WTC11 (cell line): ENCODE results near the gene CNGA1. TPM values are rescaled to one million over a fixed set of nuclear protein-coding genes. Genes with fewer than 3 reads are reported as not detected.

Experiments
- ATAC-seq: fragments of 200-7000 bp; cut with Tn5 transposase; 2 replicates; pipeline ENCODE4 v1.10.0; 2021; ENCODE audit warnings: mild to moderate bottlenecking, moderate library complexity
- CTCF ChIA-PET: fragments of 300-600 bp; sonication (Branson Sonifier 250); formaldehyde crosslinking; loops from one replicate; lab custom pipeline; 2021; ENCODE audit warnings: antibody characterized with exemption; lab: Charles Lee
- POLR2A ChIA-PET: fragments of 350-600 bp; sonication (Branson Sonifier 250); formaldehyde crosslinking; loops from one replicate; lab custom pipeline; 2021; ENCODE audit warnings: antibody characterized with exemption; lab: Charles Lee
- DNase-seq: peaks from one replicate; pipeline ENCODE4 v3.0.0; 2021; ENCODE audit warnings: low spot score
- H3K27ac Mint-ChIP-seq: 2 replicates; pipeline ENCODE4 v1.8.0; 2021; ENCODE audit warnings: mixed read lengths
- H3K27me3 Mint-ChIP-seq: 2 replicates; pipeline ENCODE4 v1.8.0; 2021; ENCODE audit warnings: low read depth, mild to moderate bottlenecking, moderate library complexity, mixed read lengths
- H3K36me3 Mint-ChIP-seq: 2 replicates; pipeline ENCODE4 v1.8.0; 2021; ENCODE audit warnings: mixed read lengths
- H3K4me1 Mint-ChIP-seq: 2 replicates; pipeline ENCODE4 v1.8.0; 2022; ENCODE audit warnings: mixed read lengths
- H3K4me3 Mint-ChIP-seq: 2 replicates; pipeline ENCODE4 v1.8.0; 2021; ENCODE audit warnings: mild to moderate bottlenecking, moderate library complexity, mixed read lengths
- H3K9me3 Mint-ChIP-seq: 2 replicates; pipeline ENCODE4 v1.8.0; 2021; ENCODE audit warnings: mixed read lengths
- EMX1 ChIP-seq: fragments of 250-450 bp; sonication (Bioruptor Pico); IDR thresholded peaks from 2 replicates; pipeline ENCODE4 v1.8.0; 2021; ENCODE audit warnings: mild to moderate bottlenecking
- SMAD4 ChIP-seq: sonication (generic); formaldehyde crosslinking; IDR thresholded peaks from 2 replicates; pipeline ENCODE4 v1.8.0; 2022; ENCODE audit warnings: mild to moderate bottlenecking, missing genetic modification reagents
- SP1 ChIP-seq: sonication (generic); formaldehyde crosslinking; conservative IDR thresholded peaks from 2 replicates; pipeline ENCODE4 v1.8.1; 2022; ENCODE audit warnings: missing genetic modification reagents
- ZBTB21 ChIP-seq: sonication (generic); formaldehyde crosslinking; IDR thresholded peaks from 2 replicates; pipeline ENCODE4 v1.8.1; 2023; ENCODE audit warnings: mild to moderate bottlenecking, missing genetic modification reagents, borderline replicate concordance
- ZNF232 ChIP-seq: sonication (generic); formaldehyde crosslinking; IDR thresholded peaks from 2 replicates; pipeline ENCODE4 v1.8.0; 2022; ENCODE audit warnings: mild to moderate bottlenecking, missing genetic modification reagents
- ZNF317 ChIP-seq: sonication (generic); formaldehyde crosslinking; IDR thresholded peaks from 2 replicates; pipeline ENCODE4 v1.8.1; 2023; ENCODE audit warnings: low read depth, mild to moderate bottlenecking, moderate library complexity, missing genetic modification reagents, borderline replicate concordance
- total RNA-seq: library from RNA; stranded (reverse); gene quantifications from 3 replicates; pipeline ENCODE4 v1.2.3, GENCODE V29; 2021
- TF ChIP-seq, protein P1 (sequence below): sonication (generic); formaldehyde crosslinking; IDR thresholded peaks from 2 replicates; pipeline ENCODE4 v1.8.0; 2022; ENCODE audit warnings: missing genetic modification reagents
- TF ChIP-seq, protein P2 (sequence below): sonication (generic); formaldehyde crosslinking; IDR thresholded peaks from 2 replicates; pipeline ENCODE4 v1.8.1; 2023; ENCODE audit warnings: mild to moderate bottlenecking, missing genetic modification reagents, borderline replicate concordance
- TF ChIP-seq, protein P3 (sequence below): sonication (generic); formaldehyde crosslinking; IDR thresholded peaks from 2 replicates; pipeline ENCODE4 v1.8.1; 2023; ENCODE audit warnings: mild to moderate bottlenecking, missing genetic modification reagents
- TF ChIP-seq, protein P4 (sequence below): fragments of 250-450 bp; sonication (Bioruptor Pico); IDR thresholded peaks from 2 replicates; pipeline ENCODE4 v2.1.2; 2022; ENCODE audit warnings: mild to moderate bottlenecking, moderate library complexity
- TF ChIP-seq, protein P5 (sequence below): sonication (generic); formaldehyde crosslinking; IDR thresholded peaks from 2 replicates; pipeline ENCODE4 v1.8.1; 2023; ENCODE audit warnings: mild to moderate bottlenecking, missing genetic modification reagents, moderate library complexity

The CNGA1 gene
- total RNA-seq, 1 experiment from 2014 or later, result 1.1 TPM

DNA sequence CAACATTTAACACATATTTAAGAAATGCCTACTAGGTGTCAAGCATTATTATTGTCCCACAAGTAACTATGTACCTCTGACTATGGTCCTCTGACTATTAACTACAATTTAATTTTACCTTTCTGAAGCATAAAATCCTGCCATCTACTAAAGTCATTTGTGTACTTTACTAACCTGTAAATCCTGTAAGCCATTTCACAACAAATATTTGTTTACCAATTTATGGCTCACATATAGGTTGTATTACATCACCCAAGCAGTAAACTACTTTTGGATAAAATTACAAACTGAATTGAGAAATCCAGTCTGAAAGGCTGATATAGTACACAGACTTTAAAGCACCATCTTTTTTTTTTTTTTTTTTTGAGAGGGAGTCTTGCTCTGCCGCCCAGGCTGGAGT is 43.8 kb downstream of the CNGA1 start:
- DNase-seq (no peak), ATAC-seq (no peak)
- POLR2A ChIA-PET, result interaction anchor here (0.7 kb wide), 2 partner anchors 14 to 46 kb away, joined by 3 to 5 read pairs; no protein-coding TSS in a partner anchor
- H3K27ac Mint-ChIP-seq, result no peak overlapping the region
- no peak overlapping the region for H3K4me3 Mint-ChIP-seq
- CTCF ChIA-PET, result interaction anchor here (0.7 kb wide), 1 partner anchor 29 kb away, joined by 4 read pairs; no protein-coding TSS in a partner anchor
- H3K27me3 Mint-ChIP-seq, result no peaks in the 10 kb centered on the region
- no peaks in the 10 kb centered on the region for H3K36me3 Mint-ChIP-seq
- no peaks in the 10 kb centered on the region for H3K4me1 Mint-ChIP-seq
- TF ChIP-seq ZBTB21 (CRISPR knock-in tag), result no peak
- TF ChIP-seq EMX1 (CRISPR knock-in tag), result no peak
- TF ChIP-seq SMAD4, result no peak
- no peaks in the 10 kb centered on the region for H3K9me3 Mint-ChIP-seq

DNA sequence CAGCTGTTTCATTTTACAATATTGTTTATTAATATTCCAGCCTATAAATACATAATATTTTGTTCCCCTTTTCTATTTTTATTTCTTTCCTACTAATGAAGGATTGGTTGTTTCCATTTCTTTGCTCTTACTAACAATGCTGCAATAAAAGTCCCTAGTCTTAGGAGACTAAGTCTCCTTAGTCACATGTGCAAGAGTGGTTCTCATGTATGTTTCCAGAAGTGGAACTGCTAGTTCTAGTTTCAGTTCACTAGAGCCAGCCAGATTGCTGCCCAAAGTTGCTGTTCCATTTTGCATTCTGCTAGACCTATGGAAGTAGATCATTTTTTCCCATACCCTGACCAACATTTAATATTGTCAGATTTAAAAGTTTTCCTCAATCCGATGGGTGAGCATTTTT is 44.3 kb downstream of the CNGA1 start:
- CTCF ChIA-PET, result no interaction called here
- H3K9me3 Mint-ChIP-seq, result peaks cover 2% of the 10 kb centered on the region
- no peak overlapping the region for H3K27ac Mint-ChIP-seq
- no peak overlapping the region for H3K4me3 Mint-ChIP-seq
- TF ChIP-seq ZNF232 (CRISPR knock-in tag) (no peak), ZNF317 (CRISPR knock-in tag) (no peak), SP1 (CRISPR knock-in tag) (no peak)
- TF ChIP-seq, protein P1, sequence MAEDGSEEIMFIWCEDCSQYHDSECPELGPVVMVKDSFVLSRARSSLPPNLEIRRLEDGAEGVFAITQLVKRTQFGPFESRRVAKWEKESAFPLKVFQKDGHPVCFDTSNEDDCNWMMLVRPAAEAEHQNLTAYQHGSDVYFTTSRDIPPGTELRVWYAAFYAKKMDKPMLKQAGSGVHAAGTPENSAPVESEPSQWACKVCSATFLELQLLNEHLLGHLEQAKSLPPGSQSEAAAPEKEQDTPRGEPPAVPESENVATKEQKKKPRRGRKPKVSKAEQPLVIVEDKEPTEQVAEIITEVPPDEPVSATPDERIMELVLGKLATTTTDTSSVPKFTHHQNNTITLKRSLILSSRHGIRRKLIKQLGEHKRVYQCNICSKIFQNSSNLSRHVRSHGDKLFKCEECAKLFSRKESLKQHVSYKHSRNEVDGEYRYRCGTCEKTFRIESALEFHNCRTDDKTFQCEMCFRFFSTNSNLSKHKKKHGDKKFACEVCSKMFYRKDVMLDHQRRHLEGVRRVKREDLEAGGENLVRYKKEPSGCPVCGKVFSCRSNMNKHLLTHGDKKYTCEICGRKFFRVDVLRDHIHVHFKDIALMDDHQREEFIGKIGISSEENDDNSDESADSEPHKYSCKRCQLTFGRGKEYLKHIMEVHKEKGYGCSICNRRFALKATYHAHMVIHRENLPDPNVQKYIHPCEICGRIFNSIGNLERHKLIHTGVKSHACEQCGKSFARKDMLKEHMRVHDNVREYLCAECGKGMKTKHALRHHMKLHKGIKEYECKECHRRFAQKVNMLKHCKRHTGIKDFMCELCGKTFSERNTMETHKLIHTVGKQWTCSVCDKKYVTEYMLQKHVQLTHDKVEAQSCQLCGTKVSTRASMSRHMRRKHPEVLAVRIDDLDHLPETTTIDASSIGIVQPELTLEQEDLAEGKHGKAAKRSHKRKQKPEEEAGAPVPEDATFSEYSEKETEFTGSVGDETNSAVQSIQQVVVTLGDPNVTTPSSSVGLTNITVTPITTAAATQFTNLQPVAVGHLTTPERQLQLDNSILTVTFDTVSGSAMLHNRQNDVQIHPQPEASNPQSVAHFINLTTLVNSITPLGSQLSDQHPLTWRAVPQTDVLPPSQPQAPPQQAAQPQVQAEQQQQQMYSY (CRISPR knock-in tag), result no peak
- TF ChIP-seq, protein P2, sequence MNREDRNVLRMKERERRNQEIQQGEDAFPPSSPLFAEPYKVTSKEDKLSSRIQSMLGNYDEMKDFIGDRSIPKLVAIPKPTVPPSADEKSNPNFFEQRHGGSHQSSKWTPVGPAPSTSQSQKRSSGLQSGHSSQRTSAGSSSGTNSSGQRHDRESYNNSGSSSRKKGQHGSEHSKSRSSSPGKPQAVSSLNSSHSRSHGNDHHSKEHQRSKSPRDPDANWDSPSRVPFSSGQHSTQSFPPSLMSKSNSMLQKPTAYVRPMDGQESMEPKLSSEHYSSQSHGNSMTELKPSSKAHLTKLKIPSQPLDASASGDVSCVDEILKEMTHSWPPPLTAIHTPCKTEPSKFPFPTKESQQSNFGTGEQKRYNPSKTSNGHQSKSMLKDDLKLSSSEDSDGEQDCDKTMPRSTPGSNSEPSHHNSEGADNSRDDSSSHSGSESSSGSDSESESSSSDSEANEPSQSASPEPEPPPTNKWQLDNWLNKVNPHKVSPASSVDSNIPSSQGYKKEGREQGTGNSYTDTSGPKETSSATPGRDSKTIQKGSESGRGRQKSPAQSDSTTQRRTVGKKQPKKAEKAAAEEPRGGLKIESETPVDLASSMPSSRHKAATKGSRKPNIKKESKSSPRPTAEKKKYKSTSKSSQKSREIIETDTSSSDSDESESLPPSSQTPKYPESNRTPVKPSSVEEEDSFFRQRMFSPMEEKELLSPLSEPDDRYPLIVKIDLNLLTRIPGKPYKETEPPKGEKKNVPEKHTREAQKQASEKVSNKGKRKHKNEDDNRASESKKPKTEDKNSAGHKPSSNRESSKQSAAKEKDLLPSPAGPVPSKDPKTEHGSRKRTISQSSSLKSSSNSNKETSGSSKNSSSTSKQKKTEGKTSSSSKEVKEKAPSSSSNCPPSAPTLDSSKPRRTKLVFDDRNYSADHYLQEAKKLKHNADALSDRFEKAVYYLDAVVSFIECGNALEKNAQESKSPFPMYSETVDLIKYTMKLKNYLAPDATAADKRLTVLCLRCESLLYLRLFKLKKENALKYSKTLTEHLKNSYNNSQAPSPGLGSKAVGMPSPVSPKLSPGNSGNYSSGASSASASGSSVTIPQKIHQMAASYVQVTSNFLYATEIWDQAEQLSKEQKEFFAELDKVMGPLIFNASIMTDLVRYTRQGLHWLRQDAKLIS (CRISPR knock-in tag), result no peak
- TF ChIP-seq, protein P3, sequence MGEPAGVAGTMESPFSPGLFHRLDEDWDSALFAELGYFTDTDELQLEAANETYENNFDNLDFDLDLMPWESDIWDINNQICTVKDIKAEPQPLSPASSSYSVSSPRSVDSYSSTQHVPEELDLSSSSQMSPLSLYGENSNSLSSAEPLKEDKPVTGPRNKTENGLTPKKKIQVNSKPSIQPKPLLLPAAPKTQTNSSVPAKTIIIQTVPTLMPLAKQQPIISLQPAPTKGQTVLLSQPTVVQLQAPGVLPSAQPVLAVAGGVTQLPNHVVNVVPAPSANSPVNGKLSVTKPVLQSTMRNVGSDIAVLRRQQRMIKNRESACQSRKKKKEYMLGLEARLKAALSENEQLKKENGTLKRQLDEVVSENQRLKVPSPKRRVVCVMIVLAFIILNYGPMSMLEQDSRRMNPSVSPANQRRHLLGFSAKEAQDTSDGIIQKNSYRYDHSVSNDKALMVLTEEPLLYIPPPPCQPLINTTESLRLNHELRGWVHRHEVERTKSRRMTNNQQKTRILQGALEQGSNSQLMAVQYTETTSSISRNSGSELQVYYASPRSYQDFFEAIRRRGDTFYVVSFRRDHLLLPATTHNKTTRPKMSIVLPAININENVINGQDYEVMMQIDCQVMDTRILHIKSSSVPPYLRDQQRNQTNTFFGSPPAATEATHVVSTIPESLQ, result no peak
- TF ChIP-seq, protein P4, sequence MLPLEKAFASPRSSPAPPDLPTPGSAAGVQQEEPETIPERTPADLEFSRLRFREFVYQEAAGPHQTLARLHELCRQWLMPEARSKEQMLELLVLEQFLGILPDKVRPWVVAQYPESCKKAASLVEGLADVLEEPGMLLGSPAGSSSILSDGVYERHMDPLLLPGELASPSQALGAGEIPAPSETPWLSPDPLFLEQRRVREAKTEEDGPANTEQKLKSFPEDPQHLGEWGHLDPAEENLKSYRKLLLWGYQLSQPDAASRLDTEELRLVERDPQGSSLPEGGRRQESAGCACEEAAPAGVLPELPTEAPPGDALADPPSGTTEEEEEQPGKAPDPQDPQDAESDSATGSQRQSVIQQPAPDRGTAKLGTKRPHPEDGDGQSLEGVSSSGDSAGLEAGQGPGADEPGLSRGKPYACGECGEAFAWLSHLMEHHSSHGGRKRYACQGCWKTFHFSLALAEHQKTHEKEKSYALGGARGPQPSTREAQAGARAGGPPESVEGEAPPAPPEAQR (CRISPR knock-in tag), result no peak
- TF ChIP-seq, protein P5, sequence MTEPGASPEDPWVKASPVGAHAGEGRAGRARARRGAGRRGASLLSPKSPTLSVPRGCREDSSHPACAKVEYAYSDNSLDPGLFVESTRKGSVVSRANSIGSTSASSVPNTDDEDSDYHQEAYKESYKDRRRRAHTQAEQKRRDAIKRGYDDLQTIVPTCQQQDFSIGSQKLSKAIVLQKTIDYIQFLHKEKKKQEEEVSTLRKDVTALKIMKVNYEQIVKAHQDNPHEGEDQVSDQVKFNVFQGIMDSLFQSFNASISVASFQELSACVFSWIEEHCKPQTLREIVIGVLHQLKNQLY, result no peak
- DNase-seq (no peak), ATAC-seq (no peak)
- POLR2A ChIA-PET, result no interaction called here
- H3K27me3 Mint-ChIP-seq, result no peaks in the 10 kb centered on the region
- H3K36me3 Mint-ChIP-seq, result no peaks in the 10 kb centered on the region
- no peaks in the 10 kb centered on the region for H3K4me1 Mint-ChIP-seq
